Activated CD8-positive, alpha-beta T cell treated with anti-CD3 and anti-CD28 coated beads for 36 hours (primary cell): Measurements from ENCODE around the gene OR6J1. TPM values are rescaled to one million over a fixed set of nuclear protein-coding genes. Genes with fewer than 3 reads are reported as not detected.
"Not testable (repeated sequence)": the region's sequence is repeated elsewhere in the genome, so short reads cannot be mapped to it uniquely, and the experiment has no call there.

Source experiments
- ATAC-seq: fragments of 200-7000 bp; cut with Tn5 transposase; one replicate; pipeline ENCODE4 v1.10.0; 2021; ENCODE audit warnings: mild to moderate bottlenecking, moderate library complexity
- CTCF ChIA-PET: fragments of 350-600 bp; sonication (Branson Sonifier 250); formaldehyde crosslinking; loops from one replicate; lab custom pipeline; 2021; ENCODE audit warnings: antibody characterized with exemption; lab: Charles Lee
- POLR2A ChIA-PET: fragments of 350-600 bp; sonication (Branson Sonifier 250); formaldehyde crosslinking; loops from one replicate; lab custom pipeline; 2021; ENCODE audit warnings: antibody characterized with exemption; lab: Charles Lee
- DNase-seq: peaks from one replicate; pipeline ENCODE4 v3.0.0-alpha.2; 2020
- H3K27ac Mint-ChIP-seq: one replicate; pipeline ENCODE4 v1.8.0; 2021; ENCODE audit warnings: mild to moderate bottlenecking, mixed read lengths
- H3K27me3 Mint-ChIP-seq: one replicate; pipeline ENCODE4 v1.8.0; 2021; ENCODE audit warnings: mixed read lengths
- H3K36me3 Mint-ChIP-seq: one replicate; pipeline ENCODE4 v1.8.0; 2021; ENCODE audit warnings: low read depth, mixed read lengths
- H3K4me1 Mint-ChIP-seq: one replicate; pipeline ENCODE4 v1.8.0; 2021; ENCODE audit warnings: low read depth, mixed read lengths
- H3K4me3 Mint-ChIP-seq: one replicate; pipeline ENCODE4 v1.8.0; 2021; ENCODE audit warnings: mild to moderate bottlenecking, moderate library complexity, mixed read lengths
- H3K9me3 Mint-ChIP-seq: one replicate; pipeline ENCODE4 v1.8.0; 2021; ENCODE audit warnings: mixed read lengths
- intact Hi-C: fragments of 100-400 bp; cut with micrococcal nuclease; formaldehyde crosslinking; loops from one replicate; pipeline ENCODE4 v1.10.0; 2022
- total RNA-seq, 2 experiments: library from RNA; stranded (reverse); gene quantifications; one replicate each; pipeline ENCODE4 v1.2.3, GENCODE V29; 2021
- TF ChIP-seq, protein P1 (sequence below): fragments of 200-600 bp; IDR thresholded peaks from one replicate; pipeline ENCODE4 v1.8.0; 2022; ENCODE audit warnings: antibody characterized with exemption, mild to moderate bottlenecking

Gene OR6J1
- total RNA-seq, 2 experiments from 2014 or later = not detected

GRCh38 chr14:22626590-22626989, 17.6 kb downstream of the OR6J1 start:
- ATAC-seq (no peak), DNase-seq (no peak)
- intact Hi-C loops = no loop called here
- Mint-ChIP-seq H3K27ac (no peak overlapping the region), H3K27me3 (peaks cover 5% of the 10 kb centered on the region), H3K9me3 (peaks cover 12% of the 10 kb centered on the region), H3K4me1 (no peaks in the 10 kb centered on the region), H3K36me3 (no peaks in the 10 kb centered on the region), H3K4me3 (no peak overlapping the region)
- ChIA-PET POLR2A (interaction anchor here (0.7 kb wide), 1 partner anchor 16 kb away, joined by 3 read pairs; no protein-coding TSS in a partner anchor), CTCF (interaction anchor here (1.3 kb wide), 1 partner anchor 56 kb away, joined by 4 read pairs; no protein-coding TSS in a partner anchor)
- TF ChIP-seq, protein P1, sequence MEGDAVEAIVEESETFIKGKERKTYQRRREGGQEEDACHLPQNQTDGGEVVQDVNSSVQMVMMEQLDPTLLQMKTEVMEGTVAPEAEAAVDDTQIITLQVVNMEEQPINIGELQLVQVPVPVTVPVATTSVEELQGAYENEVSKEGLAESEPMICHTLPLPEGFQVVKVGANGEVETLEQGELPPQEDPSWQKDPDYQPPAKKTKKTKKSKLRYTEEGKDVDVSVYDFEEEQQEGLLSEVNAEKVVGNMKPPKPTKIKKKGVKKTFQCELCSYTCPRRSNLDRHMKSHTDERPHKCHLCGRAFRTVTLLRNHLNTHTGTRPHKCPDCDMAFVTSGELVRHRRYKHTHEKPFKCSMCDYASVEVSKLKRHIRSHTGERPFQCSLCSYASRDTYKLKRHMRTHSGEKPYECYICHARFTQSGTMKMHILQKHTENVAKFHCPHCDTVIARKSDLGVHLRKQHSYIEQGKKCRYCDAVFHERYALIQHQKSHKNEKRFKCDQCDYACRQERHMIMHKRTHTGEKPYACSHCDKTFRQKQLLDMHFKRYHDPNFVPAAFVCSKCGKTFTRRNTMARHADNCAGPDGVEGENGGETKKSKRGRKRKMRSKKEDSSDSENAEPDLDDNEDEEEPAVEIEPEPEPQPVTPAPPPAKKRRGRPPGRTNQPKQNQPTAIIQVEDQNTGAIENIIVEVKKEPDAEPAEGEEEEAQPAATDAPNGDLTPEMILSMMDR = no peak

GRCh38 chr14:22623047-22623446, 21.1 kb downstream of the OR6J1 start:
- H3K9me3 Mint-ChIP-seq = no peaks in the 10 kb centered on the region
- ChIA-PET POLR2A (interaction anchor here (1.0 kb wide), 1 partner anchor 21 kb away, joined by 3 read pairs; no protein-coding TSS in a partner anchor), CTCF (no interaction called here)
- H3K27me3 Mint-ChIP-seq = peaks cover 2% of the 10 kb centered on the region
- TF ChIP-seq, protein P1 = no peak
- ATAC-seq (no peak), DNase-seq (no peak)
- no peak overlapping the region for H3K4me3 Mint-ChIP-seq
- no peaks in the 10 kb centered on the region for H3K4me1 Mint-ChIP-seq
- H3K27ac Mint-ChIP-seq = no peak overlapping the region
- H3K36me3 Mint-ChIP-seq = no peaks in the 10 kb centered on the region
- intact Hi-C loops = no loop called here

GRCh38 chr14:22622255-22622654, 21.9 kb downstream of the OR6J1 start:
- Mint-ChIP-seq H3K27ac (no peak overlapping the region), H3K27me3 (peaks cover 2% of the 10 kb centered on the region), H3K4me3 (no peak overlapping the region), H3K4me1 (no peaks in the 10 kb centered on the region), H3K36me3 (no peaks in the 10 kb centered on the region), H3K9me3 (no peaks in the 10 kb centered on the region)
- POLR2A ChIA-PET = interaction anchor here (1.0 kb wide), 1 partner anchor 20 kb away, joined by 3 read pairs; no protein-coding TSS in a partner anchor
- intact Hi-C loops = no loop called here
- CTCF ChIA-PET = no interaction called here
- DNase-seq (no peak), ATAC-seq (no peak)
- TF ChIP-seq, protein P1 = no peak

- H3K27ac Mint-ChIP-seq, H3K4me1 Mint-ChIP-seq, ATAC-seq, H3K9me3 Mint-ChIP-seq, H3K4me3 Mint-ChIP-seq, H3K27me3 Mint-ChIP-seq, CTCF ChIA-PET, DNase-seq, POLR2A ChIA-PET, H3K36me3 Mint-ChIP-seq, intact Hi-C loops: not testable (repeated sequence)
These were observed 28.4 kb downstream of the OR6J1 start for GRCh38 chr14:22615765-22616164.

DNA sequence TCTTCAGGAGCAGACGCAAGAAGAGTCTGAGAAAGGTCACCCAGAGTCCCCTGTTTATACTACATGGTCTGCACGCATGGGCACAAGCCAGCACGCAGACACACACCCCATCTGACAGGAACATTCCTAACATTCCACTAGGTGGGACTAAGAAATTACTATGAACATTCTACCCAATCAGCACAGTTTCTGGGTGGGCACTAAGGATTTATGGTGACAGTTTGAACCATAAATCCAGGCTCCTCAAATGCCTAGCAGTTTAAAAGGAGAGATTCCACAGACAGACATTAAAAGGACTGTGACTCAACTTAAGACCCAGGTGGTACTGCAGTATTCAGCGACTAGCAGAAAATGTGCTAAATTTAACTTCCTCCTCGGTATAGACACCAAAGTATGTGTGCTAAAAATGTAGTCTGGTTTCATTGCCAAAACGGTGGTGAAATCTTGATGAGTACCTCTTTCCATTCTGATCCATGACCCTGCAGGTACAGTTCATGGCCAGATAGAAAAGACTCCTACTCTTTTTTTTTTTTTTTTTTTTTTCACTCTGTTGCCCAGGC, 29.8 kb downstream of the OR6J1 start:
- H3K27ac Mint-ChIP-seq = no peak overlapping the region
- DNase-seq = no peak
- intact Hi-C loops = no loop called here
- POLR2A ChIA-PET = no interaction called here
- peaks cover 2% of the 10 kb centered on the region for H3K9me3 Mint-ChIP-seq
- ATAC-seq = no peak
- H3K4me3 Mint-ChIP-seq = no peak overlapping the region
- H3K36me3 Mint-ChIP-seq = peaks cover 9% of the 10 kb centered on the region
- CTCF ChIA-PET = no interaction called here
- H3K27me3 Mint-ChIP-seq = no peaks in the 10 kb centered on the region
- peaks cover 5% of the 10 kb centered on the region for H3K4me1 Mint-ChIP-seq
- TF ChIP-seq, protein P1 = no peak
